Kidney (tissue), 14 donors: ENCODE data around the gene ZFAND3. TPM values are rescaled to one million over a fixed set of nuclear protein-coding genes. Genes with fewer than 3 reads are reported as not detected.

Source experiments
- DNase-seq, 5 donors: peaks; one replicate each; pipeline ENCODE4 v3.0.0-alpha.2; 2013 to 2020
- FAIRE-seq: peaks from 2 replicates; lab custom pipeline; 2012; peaks lifted over from hg19 to GRCh38; lab: Jason Lieb, UNC
- H3K27ac ChIP-seq, 2 donors: one replicate each; pipeline ENCODE4 v1.7.0; 2013; ENCODE audit warnings: low read depth in 2 of 2, low read length in 2 of 2, inconsistent platforms in 1 of 2
- H3K27me3 ChIP-seq: one replicate; pipeline ENCODE4 v1.7.1; 2013; ENCODE audit warnings: low read length, inconsistent platforms; ENCODE audit not compliant: control insufficient read depth, insufficient read depth
- H3K36me3 ChIP-seq, 3 donors: one replicate each; pipeline versions ENCODE4 v1.7.0 to v1.7.1; 2013; ENCODE audit warnings: low read length in 3 of 3, control low read depth in 1 of 3, inconsistent platforms in 1 of 3; ENCODE audit not compliant: insufficient read depth in 3 of 3, control insufficient read depth in 2 of 3
- H3K4me1 ChIP-seq, 3 donors: one replicate each; pipeline versions ENCODE4 v1.7.0 to v1.7.1; 2013; ENCODE audit warnings: low read length in 3 of 3, inconsistent platforms in 1 of 3, low read depth in 1 of 3; ENCODE audit not compliant: control insufficient read depth in 2 of 3, insufficient read depth in 2 of 3
- H3K4me3 ChIP-seq, 3 donors: one replicate each; pipeline versions ENCODE4 v1.7.0 to v1.8.1; 2013; ENCODE audit warnings: low read length in 3 of 3, control low read depth in 1 of 3, inconsistent platforms in 1 of 3
- H3K9ac ChIP-seq, 3 donors: one replicate each; pipeline versions ENCODE4 v1.7.0 to v1.7.1; 2013; ENCODE audit warnings: low read length in 3 of 3, control low read depth in 1 of 3, inconsistent platforms in 1 of 3
- H3K9me3 ChIP-seq, 3 donors: one replicate each; pipeline versions ENCODE4 v1.7.0 to v1.7.1; 2013; ENCODE audit warnings: low read length in 3 of 3, control low read depth in 1 of 3, inconsistent platforms in 1 of 3; ENCODE audit not compliant: control insufficient read depth in 2 of 3, insufficient read depth in 1 of 3
- CTCF ChIP-seq: IDR thresholded peaks from 3 replicates; pipeline ENCODE4 v1.5.1; 2012; ENCODE audit warnings: mild to moderate bottlenecking, moderate library complexity, borderline replicate concordance; ENCODE audit not compliant: insufficient read depth; ENCODE audit errors: extremely low read depth
- intact Hi-C: fragments of 100-400 bp; cut with DNase I; formaldehyde crosslinking; loops from one replicate; pipeline ENCODE4 v1.11.1; 2022
- polyA plus RNA-seq: library from polyadenylated mRNA; stranded (reverse); fragments of 350-450 nt; fragmentation: Illumina TruSeq; extraction: RNeasy Lipid Tissue Mini Kit (QIAGEN cat#74804); gene quantifications from one replicate; pipeline ENCODE4 v1.2.3, GENCODE V29; 2014; ENCODE audit warnings: low read depth, low replicate concordance; ENCODE audit not compliant: insufficient read depth
- total RNA-seq: library from RNA; stranded (reverse); fragmentation: NEBNext Ultra II Directional; extraction: Animal tissue kit (Norgen Biotek cat#: 25700); gene quantifications from one replicate; pipeline ENCODE4 v1.2.1, GENCODE V29; 2021
- donor health status: control.
- donor health status: control.
- donor health status: control.
- donor health status: control.
- donor health status: control.
- donor health status: DM: yes; HTN: yes; CAD: no.
- donor health status: Normal renal cell carcinoma (clear cell type).

ZFAND3 gene
- total and polyA plus RNA-seq, 2 donors from 2014 or later, result 44.6 to 104 TPM

- H3K9ac ChIP-seq, result no peak overlapping the region
- no peaks in the 10 kb centered on the region for H3K9me3 ChIP-seq
- intact Hi-C loops, result no loop called here
- TF ChIP-seq CTCF, result no peak
- H3K27me3 ChIP-seq, result no peaks in the 10 kb centered on the region
- no peak overlapping the region for H3K4me3 ChIP-seq
- H3K4me1 ChIP-seq, result peaks cover 0 to 3% (median 2%) of the 10 kb centered on the region in 3 donors
- no peak overlapping the region for H3K27ac ChIP-seq
- DNase-seq (no peak), FAIRE-seq (no peak)
- H3K36me3 ChIP-seq, result peaks cover 0 to 3% (median 0%) of the 10 kb centered on the region in 3 donors
Measured at GRCh38 chr6:38150681-38151296, 331.3 kb downstream of the ZFAND3 start.

GRCh38 chr6:38151580-38152500 is 332.3 kb downstream of the ZFAND3 start:
- H3K4me1 ChIP-seq, result peaks cover 0 to 3% (median 0%) of the 10 kb centered on the region in 3 donors
- DNase-seq, result peak in 1 of 5 donors; percentile 7

GRCh38 chr6:38152620-38153019 is 333.1 kb downstream of the ZFAND3 start:
- Histone ChIP-seq H3K9me3 (no peaks in the 10 kb centered on the region), H3K4me3 (no peak overlapping the region), H3K27me3 (no peaks in the 10 kb centered on the region), H3K36me3 (peaks cover 0 to 3% (median 0%) of the 10 kb centered on the region in 3 donors), H3K9ac (no peak overlapping the region), H3K4me1 (peaks cover 0 to 3% (median 0%) of the 10 kb centered on the region in 3 donors), H3K27ac (no peak overlapping the region)
- FAIRE-seq, result no peak
- TF ChIP-seq CTCF, result no peak
- intact Hi-C loops, result no loop called here
- no peak for DNase-seq

More at GRCh38 chr6:38151580-38152500, 332.3 kb downstream of the ZFAND3 start:
- Histone ChIP-seq H3K9me3 (no peaks in the 10 kb centered on the region), H3K36me3 (peaks cover 0 to 3% (median 0%) of the 10 kb centered on the region in 3 donors), H3K27ac (no peak overlapping the region), H3K4me3 (no peak overlapping the region), H3K9ac (no peak overlapping the region), H3K27me3 (no peaks in the 10 kb centered on the region)
- TF ChIP-seq CTCF, result no peak
- intact Hi-C loops, result no loop called here
- no peak for FAIRE-seq
